ENCODE measurements around the gene MFAP4.
A peak's percentile ranks its signal among the peaks of the same experiment; 100 is the strongest.

Gene MFAP4

GRCh38 chr17:19334331-19334730 is 52.7 kb downstream of the MFAP4 start:
- TF ChIP-seq POLR2AphosphoS5 (IDR thresholded peaks at IDR 0.05; ENCODE audit: low read depth) (no peak), SPI1 (IDR thresholded peaks at IDR 0.05; ENCODE audit: borderline replicate concordance, low read depth) (no peak), REST (IDR thresholded peaks at IDR 0.05; ENCODE audit: insufficient replicate concordance, low read depth) (no peak), CTCF (IDR thresholded peaks at IDR 0.05; ENCODE audit: insufficient read depth, low read length) (no peak), GABPA (IDR thresholded peaks at IDR 0.05; ENCODE audit: low read depth) (no peak)
- Histone ChIP-seq H3K27me3 (ENCODE audit: insufficient read depth, poor library complexity, severe bottlenecking) (no peaks in the 10 kb centered on the region), H3K27ac (replicated peaks) (no peak overlapping the region), H3K4me3 (replicated peaks; ENCODE audit: insufficient read depth, low read length) (no peak overlapping the region)
- DNase-seq (ENCODE audit: low read depth in 1 of 2, low spot score in 1 of 2): no peak

GRCh38 chr17:19333736-19334290 is 53.2 kb downstream of the MFAP4 start:
- no peak overlapping the region for H3K4me3 ChIP-seq (replicated peaks; ENCODE audit: insufficient read depth, low read length)
- no peak for DNase-seq (ENCODE audit: low read depth in 1 of 2, low spot score in 1 of 2)
- no peak overlapping the region for H3K27ac ChIP-seq (replicated peaks)
- no peak for TF ChIP-seq CTCF (IDR thresholded peaks at IDR 0.05; ENCODE audit: insufficient read depth, low read length)
- no peak for TF ChIP-seq SPI1 (IDR thresholded peaks at IDR 0.05; ENCODE audit: borderline replicate concordance, low read depth)
- no peak for TF ChIP-seq REST (IDR thresholded peaks at IDR 0.05; ENCODE audit: insufficient replicate concordance, low read depth)
- no peak for TF ChIP-seq POLR2AphosphoS5 (IDR thresholded peaks at IDR 0.05; ENCODE audit: low read depth)
- TF ChIP-seq GABPA (IDR thresholded peaks at IDR 0.05; ENCODE audit: low read depth): no peak
- no peaks in the 10 kb centered on the region for H3K27me3 ChIP-seq (ENCODE audit: insufficient read depth, poor library complexity, severe bottlenecking)

Small RNA genes lying within 50 kb of the gene (microRNA-seq; reads per million reads assigned to microRNA genes)
- 147 reads per million, percentile 72 among the genes with 10 or more reads in this experiment for gene MIR1180
